NCI-H146 (cell line): Measurements from ENCODE around the gene TLCD1.

Source experiments
- DNase-seq: peaks from one replicate; lab custom pipeline; 2025; lab: John Stamatoyannopoulos, UW

TLCD1 gene

DNA sequence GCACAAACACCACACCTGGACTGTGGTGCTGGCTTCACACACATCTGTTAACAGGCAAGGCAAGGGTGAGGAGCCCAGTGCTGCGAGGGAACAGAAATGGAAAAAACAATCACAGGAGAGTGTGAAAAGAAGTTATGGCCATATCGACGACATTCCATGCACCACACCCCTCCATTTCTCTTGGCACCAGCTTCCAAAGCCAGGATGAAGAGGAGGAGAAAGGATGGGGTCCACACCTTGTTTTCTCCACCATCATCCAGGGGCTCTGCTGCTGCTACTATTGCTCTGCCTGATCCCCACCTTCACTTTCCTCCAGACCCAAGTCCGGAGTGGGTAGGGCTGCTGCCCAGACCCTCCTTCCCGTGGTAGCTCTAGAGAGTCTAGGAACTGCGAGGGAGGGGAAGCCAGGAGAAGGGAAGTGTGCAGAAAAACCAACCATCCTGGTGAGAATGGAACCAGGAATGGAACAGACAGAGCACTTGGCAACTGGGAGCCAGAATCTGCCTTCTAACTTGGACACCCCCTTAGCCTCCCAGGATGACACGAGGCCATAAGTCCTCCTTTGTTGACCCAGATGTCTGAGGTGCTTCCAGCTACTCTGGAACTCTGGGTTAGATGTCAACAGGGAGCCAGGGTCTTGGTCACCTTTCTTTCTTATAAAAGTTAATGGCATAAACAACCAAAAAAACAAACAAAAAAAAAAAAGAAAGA, 13.2 kb downstream of the TLCD1 start:
- DNase-seq, result no peak

DNA sequence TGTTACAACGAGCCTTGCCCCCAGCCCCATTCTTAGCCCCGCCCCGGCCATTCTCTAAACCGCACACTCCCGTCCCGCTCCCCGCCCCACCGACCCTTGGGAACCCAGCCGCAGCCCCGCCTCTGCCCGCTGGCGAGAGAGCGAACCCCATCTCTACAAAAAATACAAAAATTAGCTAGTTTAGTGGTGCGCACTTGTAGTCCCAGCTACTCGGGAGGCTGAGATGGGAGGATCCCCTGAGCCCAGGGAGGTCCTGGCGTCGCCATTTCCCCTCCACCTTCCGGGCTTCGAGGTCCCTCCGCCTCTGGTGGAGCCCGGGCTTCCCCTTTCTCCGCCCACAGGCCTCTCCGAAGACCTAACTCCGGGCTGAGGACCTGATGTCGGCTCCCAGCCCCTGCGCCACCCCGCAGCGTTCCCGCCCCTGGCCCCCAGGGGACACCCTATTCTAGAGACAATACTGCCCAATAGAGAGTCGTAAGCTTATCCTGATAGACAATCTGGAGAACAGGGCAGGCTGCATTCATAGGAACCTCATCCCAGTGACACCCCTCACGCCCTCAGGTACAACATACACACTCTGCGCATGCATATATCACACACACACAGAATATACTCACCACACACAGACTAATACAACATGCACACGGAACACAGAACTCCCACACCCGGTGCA, 13.9 kb downstream of the TLCD1 start:
- DNase-seq, result no peak

GRCh38 chr17:28711723-28712031, 14.4 kb downstream of the TLCD1 start, which contains the start of gene PROCA1:
TSS of gene PROCA1 (minus strand) at chr17:28711888. CDS start at chr17:28711660, 228 bp downstream.
- DNase-seq, result no peak

- peak; percentile 91 for DNase-seq
Observed at GRCh38 chr17:28710861-28711722, 14.9 kb downstream of the TLCD1 start.

- DNase-seq, result no peak
Observed at GRCh38 chr17:28707339-28707720, 18.7 kb downstream of the TLCD1 start.

DNA sequence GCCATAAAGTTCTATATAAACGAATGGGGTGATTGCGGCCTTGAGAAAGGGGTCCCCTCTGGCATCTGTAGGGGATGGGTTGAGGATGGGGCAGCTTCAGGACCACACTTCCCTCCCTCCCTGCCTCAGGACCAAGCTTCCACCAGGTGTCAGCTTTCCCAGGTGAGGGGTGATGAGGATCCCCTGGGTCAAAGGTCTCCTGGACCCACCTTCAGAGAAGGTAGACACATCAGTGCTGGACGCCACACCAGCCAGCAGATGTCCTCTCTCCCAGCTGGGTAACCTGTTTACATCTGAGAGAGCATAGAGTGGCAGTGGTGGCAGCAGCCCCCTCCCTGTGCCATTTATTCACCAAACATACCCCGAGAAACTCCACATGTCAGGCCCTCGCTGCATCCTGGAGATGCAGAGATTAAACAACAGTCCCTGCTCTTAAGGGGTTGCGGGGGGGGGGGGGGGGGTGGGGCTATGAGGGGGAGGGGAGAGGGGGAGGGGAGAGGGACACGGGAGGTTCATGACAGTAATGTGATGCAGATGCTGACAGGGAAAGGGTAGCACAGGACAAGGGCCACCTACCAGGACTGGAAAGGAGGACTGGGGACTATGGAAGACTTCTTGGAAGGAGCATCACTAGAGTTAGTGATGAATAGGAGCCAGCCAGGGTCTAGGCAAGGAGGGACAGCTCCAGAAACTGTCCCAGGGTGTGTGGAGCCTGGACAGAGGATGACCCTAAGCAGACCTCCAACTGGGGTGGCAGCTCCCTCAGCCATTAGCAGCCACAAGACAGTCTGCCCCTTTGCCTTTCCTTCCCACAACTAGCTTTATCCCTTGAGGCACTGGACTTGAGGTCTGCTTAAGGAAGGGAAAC, 19.3 kb downstream of the TLCD1 start:
- no peak for DNase-seq

DNA sequence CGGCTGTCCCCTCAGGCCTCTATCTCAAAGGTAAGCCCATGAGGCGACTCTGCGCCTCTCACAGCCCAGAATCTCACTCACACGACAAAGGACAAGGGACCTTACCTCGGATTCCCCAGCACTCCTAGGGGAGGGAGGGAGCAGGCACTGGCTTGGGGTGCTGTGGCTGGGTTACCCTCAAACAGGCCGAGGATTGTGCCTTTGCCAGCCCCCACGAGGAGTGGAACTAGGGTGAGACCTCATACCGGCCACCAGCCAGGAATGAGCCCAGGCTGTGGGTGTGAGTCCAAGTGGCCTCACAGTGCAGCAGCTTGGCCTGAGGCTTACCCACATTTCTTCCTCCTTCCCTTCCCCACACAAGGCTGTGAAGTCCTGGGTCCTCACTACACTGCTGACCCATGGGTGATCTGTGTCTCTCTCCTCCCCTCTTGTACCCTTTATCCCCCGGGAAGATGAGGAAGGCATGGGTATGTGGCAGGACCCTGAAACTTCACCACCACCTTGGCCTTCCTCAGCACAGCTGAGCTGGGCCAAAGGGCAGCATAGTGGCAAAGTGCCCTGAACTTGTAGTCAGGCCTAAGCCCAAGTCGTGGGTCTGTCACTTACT, 20.2 kb downstream of the TLCD1 start:
- DNase-seq, result no peak

DNA sequence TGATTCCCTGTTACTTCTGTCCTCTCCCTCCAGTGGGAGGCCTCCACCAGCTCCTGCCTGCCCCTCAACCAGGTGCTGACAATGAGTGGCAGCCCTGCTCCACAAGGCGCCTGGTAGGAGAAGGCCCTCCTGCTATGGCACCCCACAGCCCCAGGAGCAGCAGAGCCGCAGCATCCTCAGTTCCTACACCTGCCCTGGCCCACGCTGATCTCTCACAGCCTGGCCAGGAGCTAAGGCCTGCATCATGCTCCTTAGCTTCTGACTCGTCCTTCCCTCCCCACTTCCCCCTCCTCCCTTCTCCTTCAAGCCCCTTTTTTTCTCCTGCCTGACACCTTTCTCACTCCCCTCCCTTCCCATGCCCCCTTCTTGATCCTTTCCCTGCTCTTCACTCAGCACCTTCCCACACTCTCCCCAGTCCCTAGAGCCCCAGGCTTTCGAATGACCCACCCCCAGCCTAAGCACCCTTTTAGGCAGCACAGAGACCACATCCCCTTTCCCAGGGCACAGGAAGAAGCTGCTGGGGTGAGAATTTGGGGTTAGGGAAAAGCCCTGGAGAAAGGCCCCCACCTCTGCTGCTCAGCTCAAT, 20.9 kb downstream of the TLCD1 start:
- DNase-seq, result peak; percentile 12

- no peak for DNase-seq
Observed at GRCh38 chr17:28704219-28704858, 21.7 kb downstream of the TLCD1 start.

- DNase-seq, result no peak
Observed at GRCh38 chr17:28703552-28704218, 22.3 kb downstream of the TLCD1 start.

DNA sequence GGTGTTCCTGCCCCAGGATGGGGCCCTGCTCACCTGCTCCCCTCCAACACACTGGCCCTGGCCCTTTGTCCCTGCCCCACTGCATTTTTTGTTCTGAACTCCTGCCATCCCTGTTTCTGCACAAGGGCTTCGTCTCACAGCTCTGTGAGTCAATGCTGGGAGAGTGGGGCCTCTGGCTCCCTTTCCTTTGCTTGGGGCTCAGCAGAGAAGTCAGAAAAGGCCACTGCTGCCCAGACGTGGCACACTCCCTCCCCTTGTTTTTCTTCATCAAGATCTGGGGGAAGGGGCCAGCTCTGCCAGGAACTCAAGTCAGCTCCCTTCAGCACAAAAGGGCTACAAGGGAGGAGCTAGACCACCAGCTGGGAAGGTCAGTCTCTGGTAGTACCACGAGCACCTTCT, 23.3 kb downstream of the TLCD1 start:
- no peak for DNase-seq

GRCh38 chr17:28702026-28702751, 23.8 kb downstream of the TLCD1 start:
- DNase-seq, result no peak

GRCh38 chr17:28700830-28701492, 25.1 kb downstream of the TLCD1 start:
- no peak for DNase-seq

DNA sequence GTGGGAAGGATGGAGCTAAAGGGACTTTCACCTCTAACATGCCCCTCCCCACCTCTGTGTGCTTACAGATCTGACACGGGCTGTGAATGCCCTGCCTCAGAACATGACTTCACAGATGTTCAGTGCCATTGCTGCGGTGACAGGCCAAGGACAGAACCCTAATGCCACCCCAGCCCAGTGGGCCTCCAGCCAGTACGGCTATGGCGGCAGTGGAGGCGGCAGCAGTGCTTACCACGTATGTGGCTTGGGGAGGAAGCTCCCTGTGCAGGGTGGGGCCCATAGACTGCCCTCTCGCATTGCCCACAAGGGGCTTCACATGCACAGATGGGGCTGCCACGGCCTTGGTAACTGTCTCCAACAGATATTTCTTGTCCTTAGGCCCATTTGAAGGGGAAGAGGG, 25.8 kb downstream of the TLCD1 start:
- DNase-seq, result no peak

- DNase-seq, result no peak
Observed at GRCh38 chr17:28698253-28698941, 27.6 kb downstream of the TLCD1 start.

DNA sequence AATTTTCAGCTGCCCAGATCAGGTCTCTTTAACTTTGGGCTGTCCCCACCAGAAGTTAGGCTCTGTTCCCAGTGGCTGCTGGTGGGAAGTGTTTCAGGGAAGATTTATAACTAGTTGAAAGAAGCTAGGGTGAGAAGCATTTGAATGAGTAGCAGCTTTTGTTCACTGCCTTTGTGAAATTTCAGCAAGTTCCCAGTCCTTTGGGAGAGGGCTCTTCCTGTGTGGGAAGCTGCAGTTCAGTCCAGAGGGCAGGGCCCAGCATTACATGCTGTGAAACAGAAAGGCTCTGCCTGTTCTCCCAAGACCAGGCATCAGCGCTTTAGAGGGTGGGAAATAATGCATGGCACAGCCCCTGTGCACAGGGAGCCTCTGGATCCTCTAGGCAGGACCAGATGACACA, 32.2 kb downstream of the TLCD1 start:
- no peak for DNase-seq

- no peak for DNase-seq
Observed at GRCh38 chr17:28689011-28689410, 37.0 kb downstream of the TLCD1 start.

GRCh38 chr17:28688481-28688880, 37.6 kb downstream of the TLCD1 start:
- no peak for DNase-seq
